SKM-1 (cell line): Measurements from ENCODE around the gene COQ10A.
A peak's percentile ranks its signal among the peaks of the same experiment; 100 is the strongest.
"Not testable (repeated sequence)": the region's sequence is repeated elsewhere in the genome, so short reads cannot be mapped to it uniquely, and the experiment has no call there.

Source experiments
- DNase-seq: peaks from one replicate; lab custom pipeline; 2025; ENCODE audit not compliant: unreplicated experiment; lab: John Stamatoyannopoulos, UW

The COQ10A gene

DNA sequence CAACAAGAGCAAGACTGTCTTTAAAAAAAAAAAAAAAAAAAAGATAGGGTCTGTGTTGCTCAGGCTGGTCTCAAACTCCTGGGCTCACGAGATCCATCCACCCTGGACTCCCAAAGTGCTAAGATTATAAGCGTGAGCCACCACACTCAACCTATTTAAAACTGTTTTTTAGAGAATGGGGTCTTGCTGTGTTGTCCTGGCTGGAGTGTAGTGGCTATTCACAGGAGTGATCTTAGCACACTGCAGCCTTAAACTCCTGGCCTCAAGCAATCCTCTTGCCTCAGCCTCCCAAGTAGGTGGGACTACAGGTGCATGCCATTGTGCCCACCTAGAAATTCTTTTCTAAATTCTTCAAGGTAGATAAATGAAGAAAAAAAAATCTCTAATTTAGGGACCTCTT is 7.6 kb downstream of the COQ10A start:
- no peak for DNase-seq

DNA sequence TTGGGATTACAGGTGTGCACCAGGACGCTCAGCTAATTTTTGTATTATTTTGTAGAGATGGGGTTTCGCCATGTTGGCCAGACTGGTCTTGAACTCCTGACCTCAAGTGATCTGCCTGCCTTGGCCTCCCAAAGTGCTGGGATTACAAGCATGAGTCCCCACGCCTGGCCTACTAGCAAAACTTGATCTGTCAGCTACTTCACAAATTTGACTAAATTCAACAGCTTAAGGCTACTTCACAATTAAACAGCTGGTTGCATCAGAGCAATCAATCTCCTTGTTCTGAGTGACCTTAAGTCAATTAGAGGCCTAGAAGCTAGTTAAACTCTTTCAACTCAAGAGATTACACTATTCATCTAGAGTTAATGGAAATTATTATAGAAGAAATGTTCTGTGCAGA is 12.2 kb downstream of the COQ10A start:
- DNase-seq = no peak

DNA sequence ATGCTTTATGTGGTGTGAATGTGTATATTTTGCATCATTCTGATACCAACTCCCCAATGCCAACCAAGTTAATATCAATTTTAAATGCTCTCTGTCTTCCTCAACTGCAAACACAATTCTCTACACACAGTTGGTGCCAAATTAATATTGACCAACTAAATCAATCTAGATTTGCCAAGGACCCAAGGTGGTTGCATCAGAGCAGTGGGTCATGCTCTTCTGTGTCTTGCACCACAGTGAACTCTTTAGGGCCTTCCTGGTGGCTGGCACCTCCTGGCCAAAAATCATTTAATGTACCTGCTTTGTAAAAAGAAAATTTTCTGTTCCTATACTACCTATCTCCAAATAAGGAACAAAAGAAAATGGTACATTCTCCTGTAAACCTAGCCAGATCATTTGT is 14.1 kb downstream of the COQ10A start:
- DNase-seq = no peak

DNA sequence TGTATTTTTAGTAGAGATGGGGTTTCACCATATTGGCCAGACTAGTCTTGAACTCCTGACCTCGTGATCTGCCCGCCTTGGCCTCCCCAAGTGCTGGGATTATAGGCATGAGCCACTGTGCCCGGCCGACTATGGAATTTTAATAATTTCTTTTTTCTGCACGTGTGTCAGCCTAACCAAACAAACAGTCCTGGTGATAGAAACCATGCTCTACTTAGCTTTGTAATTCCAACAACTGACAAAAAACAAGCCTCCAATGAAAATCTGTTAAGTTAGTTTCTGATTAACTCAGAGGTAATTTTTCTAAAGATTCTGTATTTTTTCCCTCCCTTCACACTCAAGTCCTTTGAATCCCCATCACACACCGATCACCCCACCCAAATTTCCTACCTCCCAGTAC is 15.3 kb downstream of the COQ10A start:
- DNase-seq = no peak

DNA sequence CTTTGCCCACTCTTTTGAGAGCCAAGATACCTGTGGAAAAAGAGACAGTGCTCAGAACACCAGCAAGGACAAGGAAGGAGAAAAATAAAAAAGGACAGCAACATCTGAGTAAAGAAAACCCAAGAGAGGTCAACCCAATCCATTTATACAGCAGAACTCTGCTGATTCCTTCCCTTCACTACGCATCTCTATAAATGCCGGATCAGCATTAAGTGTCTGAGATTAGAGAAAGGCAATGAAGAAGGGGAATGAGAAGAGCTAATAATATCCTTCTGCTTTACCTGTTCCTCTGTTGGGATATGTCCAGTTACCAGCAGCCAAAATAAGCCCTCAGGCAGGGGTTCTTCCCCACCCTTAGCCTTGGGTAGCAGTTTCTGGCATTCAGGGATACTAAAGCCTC is 15.8 kb downstream of the COQ10A start:
- DNase-seq = no peak

DNA sequence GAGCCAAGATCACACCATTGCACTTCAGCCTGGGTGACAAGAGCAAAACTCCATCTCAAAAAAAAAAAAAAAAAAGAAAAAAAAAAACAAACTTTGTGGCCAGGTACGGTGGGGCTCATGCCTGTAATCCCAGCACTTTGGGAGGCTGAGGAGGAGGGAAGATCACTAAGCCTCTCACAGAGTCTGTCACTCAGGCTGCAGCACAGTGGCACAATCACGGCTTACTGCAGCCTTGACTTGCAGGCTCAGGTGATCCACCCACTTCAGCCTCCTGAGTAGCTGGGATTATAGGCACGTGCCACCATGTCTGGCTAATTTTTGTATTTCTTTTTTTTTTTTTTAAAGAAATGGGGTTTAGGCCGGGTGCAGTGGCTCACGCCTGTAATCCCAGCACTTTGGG is 17.5 kb downstream of the COQ10A start:
- not testable (repeated sequence) for DNase-seq

DNA sequence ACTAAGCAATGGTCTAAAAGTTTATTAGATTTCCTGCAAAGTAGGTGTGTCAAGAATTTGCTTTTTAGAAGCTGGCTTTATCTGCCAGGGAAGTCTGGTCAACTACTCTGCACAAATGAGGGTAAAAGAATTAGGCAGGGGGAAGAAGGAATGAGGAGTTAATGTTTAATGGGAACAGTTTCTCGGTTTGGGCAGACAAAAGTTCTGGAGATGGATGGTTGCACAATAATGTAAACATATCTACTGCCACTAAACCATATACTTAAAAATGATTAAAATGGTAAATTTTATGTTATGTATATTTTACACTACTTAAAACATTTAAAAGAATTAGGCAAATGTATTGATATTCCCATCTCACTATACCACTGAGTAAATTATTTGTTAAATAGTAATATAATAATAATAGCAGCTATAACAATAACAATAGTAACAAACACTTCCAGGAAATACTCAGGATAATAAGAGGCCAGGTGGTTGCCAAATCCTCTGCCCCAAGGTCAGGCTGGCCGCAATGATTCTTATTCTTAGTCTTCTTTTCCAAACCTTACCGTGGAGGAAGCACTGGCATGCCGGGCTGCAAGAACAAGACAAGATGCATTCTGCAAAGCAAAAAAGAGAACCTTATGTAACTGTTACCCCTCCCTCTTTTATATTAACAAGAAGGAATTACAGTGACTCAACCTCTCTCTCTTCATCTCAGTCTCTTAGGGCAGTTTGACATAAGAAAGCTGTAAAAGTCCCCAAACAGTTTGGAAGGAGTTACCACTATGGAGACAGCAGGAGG is 19.5 kb downstream of the COQ10A start:
- DNase-seq = no peak

DNA sequence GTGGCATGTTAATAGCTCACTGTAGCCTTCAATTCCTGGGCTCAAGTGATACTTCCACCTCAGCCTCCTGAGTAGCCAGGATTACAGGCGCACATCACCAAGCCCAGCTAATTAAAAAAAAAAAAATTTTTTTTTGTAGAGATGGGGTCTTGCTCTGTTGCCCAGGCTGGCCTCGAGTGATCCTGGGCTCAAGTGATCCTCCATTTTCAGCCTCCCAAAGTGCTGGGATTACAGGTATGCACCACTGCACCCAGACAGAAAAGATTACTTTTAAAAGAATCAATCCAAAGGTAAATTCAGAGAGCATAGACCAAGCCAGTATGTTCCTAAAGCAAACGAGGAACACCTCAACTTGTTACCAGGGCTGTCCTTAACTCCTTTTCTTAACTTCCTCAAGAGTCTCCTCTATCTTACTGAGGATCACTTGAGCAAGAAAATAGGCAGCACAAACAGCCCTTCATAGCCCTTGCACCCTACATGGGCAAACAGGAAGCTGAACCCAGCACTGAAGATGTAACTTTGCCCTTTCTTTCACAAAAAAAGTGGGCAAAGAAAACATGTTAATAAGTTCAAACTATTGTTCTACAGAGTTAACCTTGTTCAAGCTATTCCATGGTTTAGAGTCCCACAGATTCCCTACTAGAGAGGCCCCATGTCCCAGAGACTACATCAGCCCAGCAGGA is 22.1 kb downstream of the COQ10A start:
- no peak for DNase-seq

DNA sequence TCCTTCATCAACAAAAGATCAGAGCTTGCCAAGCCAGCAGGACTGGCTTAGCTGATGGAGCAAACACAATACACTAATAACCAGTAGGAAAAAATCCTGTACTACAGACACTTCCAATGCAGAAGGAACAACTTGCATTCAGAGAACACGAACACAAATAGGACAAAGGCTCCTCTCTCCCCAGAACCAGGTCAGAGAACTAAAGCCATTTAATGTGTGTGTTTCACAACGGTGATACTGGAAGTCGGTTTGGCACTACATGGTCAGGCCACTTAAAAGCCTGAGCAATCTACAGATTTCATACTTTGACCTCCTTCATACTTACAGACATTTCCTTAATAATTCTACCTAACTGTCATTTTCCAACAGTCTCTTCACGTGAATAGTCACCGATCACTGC is 27.1 kb downstream of the COQ10A start:
- no peak for DNase-seq

DNA sequence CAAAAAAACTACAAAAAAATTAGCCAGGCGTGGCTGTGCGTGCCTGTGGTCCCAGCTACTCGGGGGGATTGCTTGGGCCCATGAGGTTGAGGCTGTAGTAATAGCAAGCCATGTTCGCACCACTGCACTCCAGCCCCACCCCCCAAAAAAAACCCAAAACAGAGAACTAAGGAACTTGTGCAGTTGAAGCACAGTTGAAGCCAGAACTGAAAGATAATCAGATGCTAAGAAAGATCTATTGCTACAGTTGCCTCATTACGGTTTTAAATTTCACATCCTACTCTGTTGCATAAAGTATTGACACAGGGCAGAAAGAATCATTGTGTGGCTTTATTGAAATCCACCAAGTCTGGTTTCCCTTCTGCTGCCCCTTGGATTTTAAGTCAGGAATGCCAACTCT is 29.6 kb downstream of the COQ10A start:
- no peak for DNase-seq

DNA sequence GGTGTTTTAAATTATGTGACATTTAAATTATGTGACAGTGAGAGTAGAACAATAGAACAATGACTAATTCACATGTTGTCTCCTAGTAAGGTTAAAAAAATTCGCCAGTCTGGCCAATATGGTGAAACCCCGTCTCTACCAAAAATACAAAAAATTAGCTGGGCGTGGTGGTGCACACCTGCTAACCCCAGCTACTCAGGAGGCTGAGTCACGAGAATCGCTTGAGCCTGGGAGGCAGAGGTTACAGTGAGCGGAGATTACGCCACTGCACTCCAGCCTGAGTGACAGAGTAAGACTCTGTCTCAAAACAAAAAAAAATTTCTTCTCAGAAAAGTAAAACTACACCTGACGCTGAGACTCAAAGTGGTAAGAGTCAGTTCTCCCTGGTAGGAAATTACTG is 30.7 kb downstream of the COQ10A start:
- DNase-seq = no peak

DNA sequence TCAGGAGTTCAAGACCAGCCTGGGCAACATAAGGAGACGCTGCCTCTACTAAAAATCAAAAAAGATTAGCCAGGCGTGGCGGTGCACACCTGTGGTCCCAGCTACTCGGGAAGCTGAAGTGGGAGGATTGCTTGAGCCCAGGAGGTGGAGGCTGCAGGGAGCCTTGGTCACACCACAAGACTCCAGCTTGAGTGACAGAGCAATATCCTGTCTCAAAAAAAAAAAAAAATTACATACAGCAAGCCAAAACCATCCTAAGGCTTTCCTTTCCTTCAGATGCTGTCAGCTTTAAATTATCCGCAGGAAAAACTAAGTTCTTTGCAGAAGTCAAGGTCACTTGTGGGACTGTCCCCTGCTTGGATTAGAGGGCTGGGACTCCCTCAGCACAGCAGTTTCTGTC is 32.1 kb downstream of the COQ10A start:
- no peak for DNase-seq

DNA sequence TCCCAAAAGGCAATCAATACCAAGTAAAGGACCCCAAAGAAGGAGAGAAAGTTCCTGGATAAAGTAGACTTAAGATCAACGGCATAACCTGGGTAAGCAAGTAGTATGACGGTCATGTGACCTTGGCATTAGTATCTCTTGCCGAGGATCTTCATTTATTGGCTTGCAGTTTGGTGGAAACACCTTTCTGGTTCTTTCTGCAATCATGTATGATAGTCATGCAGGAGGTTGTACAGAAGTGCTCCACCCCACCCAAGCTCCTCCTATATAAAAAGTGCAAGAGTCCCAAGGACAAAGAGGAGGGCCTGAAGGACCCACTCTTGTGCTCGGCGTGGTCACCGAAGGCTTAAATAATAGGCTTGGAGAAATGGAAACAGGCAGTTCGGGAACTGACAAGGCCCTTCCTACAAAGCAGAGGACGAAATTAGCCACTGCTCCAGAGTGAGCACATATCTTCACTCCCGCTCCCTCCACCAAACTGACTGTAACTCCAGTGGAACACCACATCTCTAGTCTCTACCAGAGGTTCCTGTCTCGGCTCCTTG is 32.6 kb downstream of the COQ10A start:
- peak; percentile 20 for DNase-seq

DNA sequence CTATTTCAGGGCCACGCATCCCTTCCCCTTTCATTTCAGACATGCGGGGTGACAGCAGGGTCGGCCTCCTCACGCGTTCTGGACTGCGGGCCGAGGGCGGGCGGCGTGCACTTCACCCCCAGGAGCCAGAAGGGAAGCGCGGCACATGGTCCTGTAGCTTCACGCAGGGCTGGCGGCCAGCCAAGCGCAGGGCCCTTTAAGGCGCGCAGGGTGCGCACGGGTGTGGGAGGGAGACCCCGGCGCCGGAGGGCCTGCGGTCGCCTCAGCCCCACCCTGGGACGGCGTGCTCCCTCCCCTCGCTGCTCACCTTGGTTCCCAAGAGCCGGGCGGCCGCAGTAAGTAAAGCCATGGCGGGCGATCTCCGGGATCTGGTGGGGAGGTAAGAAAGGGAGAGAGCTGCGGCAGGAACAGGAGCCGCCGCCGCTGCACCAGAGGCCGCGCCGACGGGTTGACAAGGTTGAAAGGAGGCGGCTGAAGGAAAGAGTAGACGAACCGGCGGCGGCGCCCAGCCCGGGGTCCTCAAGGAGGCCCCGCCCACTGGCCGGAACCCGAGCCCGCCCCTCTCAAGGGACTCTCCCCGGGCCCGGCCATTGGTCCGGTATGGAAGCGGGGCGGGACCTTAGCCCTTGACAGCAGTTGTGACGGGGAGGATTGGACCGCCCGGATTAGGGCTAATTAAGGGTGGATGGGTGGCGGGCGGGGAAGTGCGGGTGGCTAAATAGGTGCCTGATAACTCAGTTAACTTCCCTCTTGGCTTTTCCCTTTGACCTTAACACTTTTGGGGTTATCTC is 33.3 kb downstream of the COQ10A start, which contains the start of gene CS:
Gene CS, minus strand, starts transcription at position 478 of the 791 bp plus-strand sequence. Its CDS starts 129 bp downstream, at position 349.
- DNase-seq = peak; percentile 80

DNA sequence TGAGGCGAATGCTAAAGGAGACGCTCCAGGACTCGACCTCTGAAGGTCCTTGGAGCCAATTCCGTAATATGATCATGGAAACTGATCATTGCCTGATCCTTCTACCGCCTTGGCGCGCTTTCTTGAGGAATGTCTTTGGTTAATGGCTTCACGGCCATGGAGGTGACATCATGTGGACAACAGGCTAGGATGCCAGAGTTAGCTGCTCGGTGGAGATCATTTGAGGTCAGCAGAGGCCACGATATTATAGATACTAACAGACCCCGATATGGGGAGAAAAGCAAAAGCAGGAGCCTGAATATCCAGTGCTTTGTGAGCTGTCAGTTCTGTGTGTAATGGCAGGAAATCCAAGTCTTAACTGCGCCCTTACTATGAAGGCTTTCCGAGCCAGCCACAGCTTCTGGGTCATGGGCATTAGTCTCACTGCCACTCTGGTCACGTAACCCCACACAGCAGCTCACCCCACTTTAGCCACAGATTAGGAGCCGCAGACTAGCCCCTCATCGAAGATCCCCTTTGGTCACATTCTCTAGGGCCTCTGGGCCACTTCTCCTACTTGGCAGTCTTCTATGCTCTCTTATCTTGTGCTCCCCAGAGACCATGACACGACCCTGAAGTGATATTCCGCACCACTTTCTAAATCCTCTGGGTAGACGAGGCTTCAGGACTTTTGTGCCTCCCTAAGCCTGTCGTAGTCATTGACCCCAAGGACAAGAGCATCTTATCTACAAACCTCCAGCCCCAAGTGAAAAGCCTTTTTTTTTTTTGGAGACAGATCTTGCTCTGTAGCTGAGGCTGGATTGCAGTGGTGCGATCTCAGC is 34.1 kb downstream of the COQ10A start:
- DNase-seq = no peak

DNA sequence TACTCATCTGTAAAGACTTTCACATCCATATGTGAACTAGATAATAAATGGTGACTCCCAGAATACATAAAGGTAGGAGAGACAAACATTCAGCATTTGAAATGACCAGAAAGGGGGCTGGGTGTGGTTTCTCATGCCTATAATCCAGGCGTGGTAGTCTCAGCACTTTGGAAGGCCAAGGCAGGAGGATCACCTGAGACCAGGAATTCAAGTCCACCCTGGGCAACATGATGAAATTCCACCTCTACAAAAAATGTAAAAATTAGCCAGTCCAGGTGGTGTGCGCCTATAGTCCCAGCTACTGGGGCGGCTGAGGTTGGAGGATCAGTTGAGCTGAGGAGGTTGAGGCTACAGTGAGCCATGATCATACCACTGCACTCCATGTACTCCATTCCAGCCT is 37.5 kb downstream of the COQ10A start:
- no peak for DNase-seq

DNA sequence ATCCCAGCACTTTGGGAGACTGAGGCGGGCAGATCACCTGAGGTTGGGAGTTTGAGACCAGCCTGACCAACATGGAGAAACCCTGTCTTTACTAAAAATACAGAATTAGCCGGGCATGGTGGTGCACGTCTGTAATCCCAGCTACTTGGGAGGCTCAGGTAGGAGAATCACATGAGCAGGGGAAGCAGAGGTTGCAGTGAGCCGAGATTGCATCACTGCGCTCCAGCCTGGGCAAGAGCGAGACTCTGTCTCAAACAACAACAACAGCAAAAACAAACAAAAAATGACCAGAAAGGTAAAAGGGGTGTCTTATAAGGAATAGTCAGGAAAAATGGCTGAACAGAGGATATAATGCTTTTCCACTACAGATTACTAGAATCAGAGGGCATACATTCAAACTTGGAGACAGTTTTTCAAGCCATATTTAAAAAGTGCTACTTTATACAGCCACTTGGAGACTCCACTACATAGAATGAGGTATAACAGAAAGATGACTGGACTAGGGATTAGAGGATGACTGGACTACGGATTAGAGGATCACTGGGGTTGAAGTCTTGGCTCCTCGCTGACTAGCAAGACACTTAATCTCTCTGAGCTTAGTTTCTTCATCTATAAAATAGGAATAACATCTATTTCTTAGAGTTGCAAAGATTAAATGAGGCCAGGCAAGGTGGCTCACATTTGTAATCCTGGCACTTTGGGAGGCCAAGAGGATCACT is 38.3 kb downstream of the COQ10A start:
- no peak for DNase-seq

DNA sequence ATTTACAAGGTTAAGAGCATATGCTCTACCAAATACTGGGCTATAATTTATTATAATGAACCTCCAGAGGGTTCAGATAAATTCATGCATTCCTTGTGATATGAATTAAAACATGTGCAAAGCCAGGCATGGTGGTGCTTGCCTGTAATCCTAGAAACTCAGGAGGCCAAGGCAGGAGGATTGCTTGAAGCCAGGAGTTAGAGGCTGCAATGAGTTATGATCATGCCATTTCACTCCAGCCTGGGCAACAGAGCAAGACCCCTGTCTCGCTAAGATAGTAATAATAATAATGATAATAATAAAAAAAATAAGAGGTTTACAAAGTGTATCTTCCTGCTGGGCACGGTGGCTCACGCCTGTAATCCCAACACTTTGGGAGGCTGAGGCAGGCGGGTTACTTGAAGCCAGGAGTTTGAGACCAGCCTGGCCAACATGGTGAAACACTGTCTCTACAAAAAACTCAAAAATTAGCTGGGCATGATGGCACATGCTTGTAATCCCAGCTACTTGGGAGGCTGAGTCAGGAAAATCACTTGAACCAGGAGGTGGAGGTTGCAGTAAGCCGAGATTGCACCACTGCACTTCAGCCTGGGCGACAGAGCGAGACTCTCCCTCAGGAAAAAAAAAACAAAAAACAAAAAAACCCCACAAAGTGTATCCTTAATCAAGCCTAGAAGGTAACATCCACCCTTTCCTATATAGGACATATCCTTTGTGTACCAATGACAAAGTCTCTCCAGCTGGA is 40.7 kb downstream of the COQ10A start:
- DNase-seq = no peak

DNA sequence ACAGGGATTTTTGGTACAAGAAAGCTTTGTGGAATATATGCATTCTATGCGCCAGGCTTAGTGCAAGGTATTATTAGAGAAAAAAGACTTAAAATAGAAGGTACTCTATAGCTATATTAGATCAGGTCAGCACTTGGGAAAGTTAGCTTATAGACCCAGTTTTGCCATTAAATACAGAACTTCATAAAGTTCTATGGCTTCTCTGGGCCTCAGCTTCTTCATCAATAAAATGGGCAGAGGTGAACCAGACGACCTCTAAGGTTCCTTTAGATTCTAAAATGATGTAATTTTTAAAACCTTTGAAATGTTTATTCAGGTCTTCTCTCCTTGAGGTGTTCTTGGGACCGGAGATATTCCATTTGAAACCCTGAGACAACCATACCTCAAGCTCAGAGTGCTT is 42.0 kb downstream of the COQ10A start:
- DNase-seq = no peak
